IMR-90 (cell line): ENCODE results near the gene DAB1. TPM values are rescaled to one million over a fixed set of nuclear protein-coding genes. Genes with fewer than 3 reads are reported as not detected.
A peak's percentile ranks its signal among the peaks of the same experiment; 100 is the strongest.

ENCODE experiments used
- ATAC-seq: fragments of 200-7000 bp; cut with Tn5 transposase; 2 replicates; pipeline ENCODE4 v1.9.1; 2020; ENCODE audit warnings: low read depth, mild to moderate bottlenecking, moderate library complexity
- BruUV-seq: library from RNA; stranded (reverse); fragments of 400-500 nt; replicated peaks from 2 replicates; lab custom pipeline; 2021; lab: Mats Ljungman, UMichigan
- CTCF ChIA-PET: fragments of 300-600 bp; formaldehyde crosslinking; extraction: SDS; loops from one replicate; lab custom pipeline; 2021; ENCODE audit warnings: antibody characterized with exemption; lab: Yijun Ruan, JAX
- POLR2A ChIA-PET: fragments of 300-600 bp; sonication (Branson Sonifier 250); formaldehyde crosslinking; loops from one replicate; lab custom pipeline; 2022; ENCODE audit warnings: antibody characterized with exemption; ENCODE audit not compliant: unreplicated experiment; lab: Charles Lee
- DNase-seq: peaks from one replicate; pipeline ENCODE4 v3.0.0; 2013
- H2AFZ ChIP-seq: replicated peaks from 2 replicates; pipeline ENCODE3; 2013; ENCODE audit warnings: low read length, mild to moderate bottlenecking; ENCODE audit not compliant: poor library complexity
- H2AK5ac ChIP-seq: 2 replicates; pipeline ENCODE4 v1.6.1; 2013; ENCODE audit warnings: low read depth, low read length, inconsistent platforms
- H2AK9ac ChIP-seq: replicated peaks from 2 replicates; pipeline ENCODE3; 2013; ENCODE audit warnings: mild to moderate bottlenecking, low read depth, low read length, moderate library complexity; ENCODE audit not compliant: poor library complexity
- H2BK120ac ChIP-seq: 2 replicates; pipeline ENCODE4 v1.6.1; 2013; ENCODE audit warnings: low read depth, low read length, inconsistent platforms
- H2BK15ac ChIP-seq: 3 replicates; pipeline ENCODE4 v1.6.1; 2013; ENCODE audit warnings: low read depth, low read length, inconsistent platforms
- H2BK20ac ChIP-seq: 2 replicates; pipeline ENCODE4 v1.6.1; 2013; ENCODE audit warnings: low read depth, mild to moderate bottlenecking, inconsistent platforms, low read length, moderate library complexity
- H2BK5ac ChIP-seq: 2 replicates; pipeline ENCODE4 v1.6.1; 2013; ENCODE audit warnings: mild to moderate bottlenecking, low read depth, low read length, inconsistent platforms; ENCODE audit not compliant: poor library complexity, severe bottlenecking
- H3K14ac ChIP-seq: replicated peaks from 2 replicates; pipeline ENCODE4 v1.6.1; 2013; ENCODE audit warnings: low read depth, low read length, inconsistent platforms
- H3K18ac ChIP-seq: 2 replicates; pipeline ENCODE4 v1.6.1; 2013; ENCODE audit warnings: low read depth, low read length, control low read depth
- H3K23ac ChIP-seq: 2 replicates; pipeline ENCODE4 v1.6.1; 2013; ENCODE audit warnings: low read depth, low read length, inconsistent platforms
- H3K27ac ChIP-seq: 2 replicates; pipeline ENCODE4 v1.5.1; 2013; ENCODE audit warnings: mild to moderate bottlenecking, control low read depth, low read length; ENCODE audit not compliant: insufficient read depth
- H3K27me3 ChIP-seq: 2 replicates; pipeline ENCODE4 v1.6.1; 2013; ENCODE audit warnings: low read length; ENCODE audit not compliant: control insufficient read depth, insufficient read depth
- H3K36me3 ChIP-seq: 2 replicates; pipeline ENCODE4 v1.6.1; 2013; ENCODE audit warnings: low read length, mixed read lengths; ENCODE audit not compliant: control insufficient read depth, insufficient read depth
- H3K4ac ChIP-seq: 2 replicates; pipeline ENCODE4 v1.6.1; 2013; ENCODE audit warnings: low read depth, low read length, inconsistent platforms
- H3K4me1 ChIP-seq: 2 replicates; pipeline ENCODE4 v1.6.1; 2013; ENCODE audit warnings: low read length, mixed read lengths; ENCODE audit not compliant: control insufficient read depth, insufficient read depth
- H3K4me2 ChIP-seq: 2 replicates; pipeline ENCODE4 v1.6.1; 2013; ENCODE audit warnings: low read depth, mild to moderate bottlenecking, control low read depth, low read length, moderate library complexity
- H3K4me3 ChIP-seq: 2 replicates; pipeline ENCODE4 v1.5.1; 2013; ENCODE audit warnings: low read depth, mild to moderate bottlenecking, control low read depth, low read length, moderate library complexity; ENCODE audit not compliant: insufficient read depth
- H3K56ac ChIP-seq: 2 replicates; pipeline ENCODE4 v1.6.1; 2013; ENCODE audit warnings: low read length, inconsistent platforms; ENCODE audit not compliant: insufficient read depth; ENCODE audit errors: extremely low read depth
- H3K79me1 ChIP-seq, 2 experiments: 2 replicates each; pipeline ENCODE4 v1.6.1; 2013; ENCODE audit warnings: low read length in 2 of 2, inconsistent platforms in 1 of 2, low read depth in 1 of 2
- H3K9ac ChIP-seq: 2 replicates; pipeline ENCODE4 v1.6.1; 2013; ENCODE audit warnings: low read depth, low read length, control low read depth
- H3K9me1 ChIP-seq: 2 replicates; pipeline ENCODE4 v1.6.1; 2013; ENCODE audit warnings: low read length, inconsistent platforms; ENCODE audit not compliant: insufficient read depth
- H3K9me3 ChIP-seq: 2 replicates; pipeline ENCODE4 v1.6.1; 2013; ENCODE audit warnings: low read length; ENCODE audit not compliant: control insufficient read depth, insufficient read depth
- H4K20me1 ChIP-seq: 2 replicates; pipeline ENCODE4 v1.6.1; 2013; ENCODE audit warnings: low read length, inconsistent platforms; ENCODE audit not compliant: insufficient read depth
- H4K5ac ChIP-seq: 2 replicates; pipeline ENCODE4 v1.6.1; 2013; ENCODE audit warnings: mild to moderate bottlenecking, low read depth, low read length, control low read depth
- H4K8ac ChIP-seq, 2 experiments: 2 replicates each; pipeline ENCODE4 v1.6.1; 2013; ENCODE audit warnings: low read depth in 2 of 2, low read length in 2 of 2, control low read depth in 1 of 2, inconsistent platforms in 1 of 2
- H4K91ac ChIP-seq: 2 replicates; pipeline ENCODE4 v1.6.1; 2013; ENCODE audit warnings: low read depth, low read length, inconsistent platforms; ENCODE audit not compliant: insufficient read depth
- FOS ChIP-seq: fragments of 150-350 bp; IDR thresholded peaks from 2 replicates; pipeline ENCODE4 v1.6.1; 2016; ENCODE audit warnings: low read depth, low read length
- POLR2A ChIP-seq: IDR thresholded peaks from 2 replicates; pipeline ENCODE4 v1.6.1; 2012; ENCODE audit warnings: mild to moderate bottlenecking, low read depth, low read length
- dilution Hi-C: fragments of 300-500 bp; cut with HindIII; formaldehyde crosslinking; loops from one replicate; pipeline ENCODE4 v1.14.3; 2018; ENCODE audit warnings: low sequenced_read_pairs; ENCODE audit not compliant: unreplicated experiment
- in situ Hi-C: fragments of 300-500 bp; cut with MboI; formaldehyde crosslinking; loops from 3 replicates; pipeline ENCODE4 v1.14.3; 2019; ENCODE audit warnings: low sequenced_read_pairs, inconsistent platforms, mixed read lengths
- intact Hi-C: fragments of 100-400 bp; cut with micrococcal nuclease; formaldehyde crosslinking; loops from 2 replicates; pipeline ENCODE4 v1.10.0; 2022
- polyA plus RNA-seq, 3 experiments: library from polyadenylated mRNA; depleted of rRNA; stranded (reverse); fragments of >200 nt; gene quantifications; 2 replicates each; pipeline ENCODE4 v1.2.3, GENCODE V29; 2012; ENCODE audit warnings: low replicate concordance in 1 of 3
- total RNA-seq: library from RNA; depleted of rRNA; stranded (reverse); fragments of >200 nt; gene quantifications from 2 replicates; pipeline ENCODE4 v1.2.3, GENCODE V29; 2012

Gene DAB1
- total and polyA plus RNA-seq, 2 of the 4 experiments (the other 2 are of a cell fraction) = 0.18 to 0.41 TPM

- in situ Hi-C loops = no loop called here
- Histone ChIP-seq H3K79me1 (no peaks in the 10 kb centered on the region), H3K4me3 (no peak overlapping the region), H2BK5ac (no peak overlapping the region), H3K14ac (no peak overlapping the region), H2BK20ac (no peak overlapping the region), H3K4me2 (no peak overlapping the region), H4K91ac (no peak overlapping the region), H3K9me1 (no peaks in the 10 kb centered on the region), H4K5ac (no peak overlapping the region), H3K4me1 (no peaks in the 10 kb centered on the region), H3K27me3 (no peaks in the 10 kb centered on the region), H2AFZ (no peak overlapping the region), H2AK5ac (no peak overlapping the region), H3K56ac (no peak overlapping the region), H4K8ac (no peak overlapping the region), H3K9me3 (no peaks in the 10 kb centered on the region), H3K36me3 (no peaks in the 10 kb centered on the region), H3K18ac (no peak overlapping the region), H3K4ac (no peak overlapping the region), H3K23ac (no peak overlapping the region), H3K9ac (no peak overlapping the region), H2AK9ac (no peak overlapping the region), H3K27ac (no peak overlapping the region), H2BK15ac (no peak overlapping the region), H4K20me1 (no peaks in the 10 kb centered on the region), H2BK120ac (no peak overlapping the region)
- dilution Hi-C loops = no loop called here
- DNase-seq = no peak
- BruUV-seq = no TSS peak
- intact Hi-C loops = no loop called here
- TF ChIP-seq POLR2A = no peak
- no peak for TF ChIP-seq FOS
- ChIA-PET CTCF (interaction anchor here (0.6 kb wide), 1 partner anchor 368 kb away, joined by 3 read pairs; no protein-coding TSS in a partner anchor), POLR2A (no interaction called here)
- peak; percentile 27; the same call in 1 of the 2 replicates for ATAC-seq
Measured at GRCh38 chr1:57206038-57206437, 217.8 kb downstream of the DAB1 start.
